CD4-positive, alpha-beta T cell treated with Interleukin-15 for 4 hours (primary cell): ENCODE measurements around the gene AP5Z1.

Experiments
- DNase-seq: peaks from one replicate; pipeline ENCODE4 v3.0.0-alpha.2; 2020; ENCODE audit warnings: low spot score

The AP5Z1 gene

DNA sequence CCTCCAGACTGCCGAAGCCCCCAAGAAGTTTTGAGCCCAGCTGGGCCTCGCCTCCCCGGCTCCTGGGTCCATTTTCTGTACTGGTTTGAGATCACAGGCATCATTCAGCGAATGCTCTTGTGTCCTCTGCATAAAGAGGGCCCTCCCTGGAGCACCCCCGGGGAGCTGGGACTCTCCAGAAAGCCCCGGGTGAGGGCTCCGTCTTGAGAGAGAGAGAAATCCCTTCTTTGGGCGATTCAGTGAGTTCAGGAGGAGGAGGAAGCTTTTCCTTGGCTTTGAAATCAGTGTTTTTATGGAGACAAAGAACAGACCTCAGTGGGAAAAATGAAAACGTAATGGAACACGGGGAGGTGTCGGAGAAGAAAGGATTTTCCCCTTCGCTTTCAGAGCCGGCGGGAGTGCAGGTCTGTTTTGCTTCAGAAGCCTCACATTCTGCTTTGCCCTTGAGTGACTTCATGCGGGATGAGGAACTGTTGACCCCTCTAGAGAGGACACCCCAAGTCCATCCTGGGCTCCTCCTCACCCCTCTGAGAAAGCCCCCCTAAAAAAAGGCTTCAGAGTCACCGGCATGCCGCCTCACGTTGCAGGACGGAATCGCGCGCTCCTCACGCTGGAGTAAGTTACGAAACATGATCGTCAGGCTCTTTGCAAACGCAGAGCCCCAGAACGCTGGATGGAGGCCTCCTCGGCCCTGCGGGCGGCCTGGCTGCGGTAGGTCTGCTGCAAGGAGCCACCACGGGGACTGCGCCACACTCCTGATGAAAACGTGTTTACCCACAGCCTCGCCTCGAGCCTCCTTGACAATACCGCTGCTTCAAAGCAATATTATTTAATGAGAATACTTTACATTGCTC, 8.5 kb upstream of the AP5Z1 start:
- no peak for DNase-seq

DNA sequence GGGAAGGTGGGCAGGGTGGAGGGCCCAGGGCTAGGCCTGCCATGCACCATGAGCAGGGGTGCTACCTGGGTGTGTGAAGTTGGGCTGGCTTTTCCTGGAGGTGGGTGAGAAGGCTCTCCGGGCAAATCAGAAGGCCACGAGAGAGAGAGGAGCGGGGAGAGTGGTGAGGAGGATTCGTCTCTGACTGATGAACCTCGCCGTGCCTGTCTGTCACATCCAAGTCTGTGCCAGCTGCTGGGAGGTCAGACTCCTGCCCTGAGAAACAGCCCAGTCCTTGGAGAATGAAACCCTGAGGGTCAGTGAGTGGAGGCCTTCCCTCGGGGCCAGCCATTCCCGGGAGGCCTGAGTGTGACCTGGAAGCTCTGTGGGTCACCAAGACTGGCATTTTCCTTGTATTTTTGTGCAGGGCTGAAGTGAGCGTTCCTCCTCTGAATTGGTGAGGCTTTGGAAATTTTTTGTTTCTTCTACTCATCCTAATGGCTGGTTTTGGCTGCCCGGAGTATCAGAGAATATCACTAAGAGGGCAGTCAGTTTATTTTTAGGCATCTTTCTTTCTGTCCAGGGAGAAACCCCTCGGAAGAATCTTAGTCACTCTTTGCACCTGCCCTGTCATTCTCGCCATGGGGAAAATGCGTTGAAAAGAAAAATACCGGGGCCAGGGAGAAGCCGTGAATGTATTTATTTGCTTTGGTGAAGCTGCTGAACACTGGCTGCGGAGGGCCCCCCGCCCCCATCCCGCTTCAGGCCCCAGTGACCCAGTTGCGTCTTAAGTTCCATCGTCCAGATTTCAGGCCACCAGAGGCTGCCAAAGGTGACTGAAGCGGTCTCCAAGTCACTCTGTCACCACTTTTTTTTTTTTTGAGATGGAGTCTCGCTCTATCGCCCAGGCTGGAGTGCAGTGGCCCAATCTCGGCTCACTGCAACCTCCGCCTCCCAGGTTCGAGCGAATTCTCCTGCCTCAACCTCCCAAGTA, 6.5 kb upstream of the AP5Z1 start:
- DNase-seq = no peak

DNA sequence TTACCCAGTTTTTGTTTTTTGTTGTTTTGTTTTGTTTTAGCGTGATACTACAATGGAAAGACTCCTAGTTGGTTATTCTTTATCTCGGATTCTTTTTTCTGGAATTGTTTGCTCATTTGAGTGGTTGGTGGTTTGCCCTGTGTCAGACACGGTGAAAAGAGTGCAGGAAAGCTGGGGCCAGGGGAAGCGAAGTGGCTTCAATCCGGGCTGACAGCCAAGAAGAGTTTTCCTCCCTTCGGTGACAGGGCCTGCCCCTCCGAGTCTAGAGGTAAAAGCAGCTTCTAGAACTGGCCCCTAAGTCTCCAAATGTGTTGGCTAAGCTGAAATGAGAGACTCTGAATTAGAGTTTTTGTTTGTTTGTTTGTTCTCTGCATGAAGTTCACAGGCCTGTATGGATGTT, 5.7 kb upstream of the AP5Z1 start:
- DNase-seq = no peak

DNA sequence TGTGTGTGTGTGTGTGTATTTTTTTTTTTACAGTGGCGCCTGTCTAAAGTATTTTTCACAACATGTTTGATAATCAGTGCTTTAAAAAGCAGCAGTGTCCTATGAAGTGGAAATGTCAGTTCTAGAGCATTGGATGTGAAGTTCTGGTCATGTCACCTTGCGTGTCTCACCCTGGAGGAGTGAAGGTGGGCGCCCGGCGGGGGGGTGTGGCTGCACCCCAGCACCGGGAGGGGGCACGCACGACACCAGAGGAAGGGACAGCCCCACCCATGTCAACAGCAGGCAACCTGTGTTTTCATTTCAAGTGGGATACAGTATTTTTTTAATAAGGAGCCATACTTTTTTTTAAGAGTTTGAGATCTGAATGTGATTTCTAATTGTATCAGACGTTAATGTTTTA, 4.5 kb upstream of the AP5Z1 start:
- no peak for DNase-seq

DNA sequence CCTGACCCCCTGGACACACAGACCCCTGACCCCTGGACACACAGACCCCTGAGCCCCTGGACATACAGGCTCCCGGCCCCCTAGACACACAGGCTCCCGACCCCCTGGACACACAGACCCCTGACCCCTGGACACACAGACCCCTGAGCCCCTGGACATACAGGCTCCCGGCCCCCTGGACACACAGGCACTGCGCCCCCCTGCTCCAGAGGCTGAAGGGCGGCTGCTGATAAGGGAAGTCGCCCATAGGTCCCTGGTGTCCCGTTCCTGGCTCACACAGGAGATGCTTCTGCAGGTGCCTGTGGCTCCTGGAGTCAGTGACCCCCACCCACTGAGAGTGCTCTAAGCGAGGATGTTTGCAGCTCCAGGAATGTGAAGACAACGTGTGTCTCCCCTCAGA, 3.7 kb upstream of the AP5Z1 start:
- no peak for DNase-seq

DNA sequence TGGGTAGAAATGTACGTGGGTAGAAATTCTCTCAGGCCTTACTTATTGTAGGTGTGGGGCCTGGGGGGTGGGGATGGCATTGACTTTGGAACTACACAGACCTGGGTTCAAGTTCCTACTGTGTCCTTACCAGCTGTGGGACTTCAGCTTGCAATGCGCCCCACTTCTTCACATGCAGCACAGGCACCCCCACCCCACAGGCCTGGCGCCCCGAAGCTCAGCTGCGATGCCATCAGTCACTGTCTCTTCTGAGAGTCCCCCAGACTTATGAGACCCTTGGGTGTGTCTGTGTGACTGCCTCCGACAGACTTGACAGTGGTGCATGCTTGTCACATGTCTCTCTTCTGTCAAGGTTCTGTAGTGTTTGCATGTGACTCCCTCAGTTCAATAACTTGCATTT, 3.1 kb upstream of the AP5Z1 start:
- DNase-seq = no peak

DNA sequence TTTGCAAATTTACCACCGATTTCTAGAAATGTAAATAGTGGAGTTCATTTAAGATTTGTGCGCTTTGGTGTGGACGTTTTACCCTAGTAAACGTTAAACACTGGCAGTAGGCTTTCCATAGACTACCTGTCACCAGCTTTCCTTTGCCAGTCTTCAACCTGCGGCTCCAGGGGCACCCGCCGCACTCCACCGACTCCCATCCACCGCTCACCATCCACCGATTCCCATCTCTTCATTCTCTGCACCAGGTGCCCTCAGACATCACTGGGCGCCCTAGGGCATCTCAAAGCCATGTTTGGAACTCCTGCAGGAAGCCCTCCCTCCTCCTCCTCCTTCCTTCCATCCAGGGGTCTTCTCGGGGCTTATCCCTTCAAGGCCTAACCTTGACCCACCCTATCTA, 1.4 kb upstream of the AP5Z1 start:
- no peak for DNase-seq

DNA sequence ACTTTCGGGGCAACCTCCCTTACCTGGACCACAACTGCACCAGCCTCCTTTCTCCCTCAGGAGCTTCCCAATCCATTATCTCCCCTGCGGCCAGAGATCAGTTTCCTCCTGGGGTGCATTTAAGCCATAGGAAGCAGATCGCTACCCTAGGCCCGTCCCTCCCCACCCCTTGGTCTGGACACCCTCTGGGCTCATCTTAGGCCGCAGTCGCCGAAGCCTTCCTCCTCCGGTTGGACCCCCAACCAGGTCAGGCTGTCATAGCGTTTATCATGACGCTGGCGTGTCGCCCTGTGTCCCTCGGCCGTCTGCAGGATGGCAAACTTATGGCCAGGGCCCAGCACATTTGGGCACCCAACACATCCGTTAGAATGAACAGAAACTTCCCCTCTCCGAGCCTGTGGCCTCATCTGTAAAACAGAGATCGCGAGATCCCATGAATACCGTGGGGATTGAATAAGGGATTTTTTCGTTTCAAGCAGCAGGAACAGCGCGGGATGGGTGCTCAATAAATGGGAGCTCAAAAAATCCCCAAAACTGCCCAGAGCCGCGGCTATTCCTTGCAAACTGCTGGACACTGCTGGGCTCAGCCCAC, 669 bp upstream of the AP5Z1 start:
- DNase-seq = no peak

DNA sequence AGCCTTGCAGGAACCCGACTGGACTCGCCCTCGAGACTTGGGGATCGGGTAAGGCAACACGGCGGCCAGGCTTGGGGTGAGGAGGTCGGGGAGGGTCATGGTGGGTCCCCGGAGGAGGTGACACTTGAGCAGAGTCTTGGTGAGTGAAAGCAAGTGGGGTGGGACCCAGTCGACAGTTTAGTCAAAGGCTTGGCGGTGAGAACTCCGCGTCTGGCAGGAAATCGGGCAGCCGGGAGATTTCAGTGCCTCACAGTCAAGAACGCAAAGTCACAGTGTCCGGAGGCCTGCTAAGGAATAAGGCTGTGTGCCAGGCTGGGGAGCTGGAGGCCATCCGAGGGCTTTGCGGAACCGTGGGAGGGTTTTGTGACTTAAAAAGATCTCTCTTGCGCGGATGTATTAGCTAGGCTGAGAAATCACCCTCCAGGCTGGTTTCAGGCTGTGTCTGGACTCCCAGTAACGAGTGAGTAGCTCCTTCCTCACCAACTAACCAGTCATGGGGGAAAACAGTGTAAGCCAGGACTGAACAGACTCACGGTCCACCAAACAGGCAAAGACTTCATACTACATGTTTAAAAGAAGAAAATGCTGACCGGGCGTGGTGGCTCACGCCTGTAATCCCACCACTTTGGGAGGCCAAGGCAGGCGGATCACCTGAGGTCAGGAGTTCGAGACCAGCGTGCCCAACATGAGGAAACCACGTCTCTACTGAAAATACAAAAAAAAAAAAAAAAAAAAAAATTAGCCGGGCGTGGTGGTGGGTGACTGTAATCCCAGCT, 613 bp downstream of the AP5Z1 start:
- peak; percentile 49 for DNase-seq

DNA sequence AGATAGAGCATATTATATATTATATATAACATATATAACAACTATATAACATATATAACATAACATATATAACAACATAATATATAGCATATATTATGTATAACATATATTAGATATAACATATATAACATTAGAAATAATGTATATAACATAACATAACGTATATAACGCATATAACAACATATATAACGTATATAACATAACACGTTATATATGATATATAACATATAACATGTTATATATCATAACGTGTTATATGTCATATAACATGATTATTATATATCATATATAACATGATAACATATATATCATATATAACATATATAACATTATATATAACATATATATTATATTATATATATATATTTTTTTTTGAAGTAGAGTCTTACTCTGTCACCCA, 3.7 kb downstream of the AP5Z1 start:
- no peak for DNase-seq

DNA sequence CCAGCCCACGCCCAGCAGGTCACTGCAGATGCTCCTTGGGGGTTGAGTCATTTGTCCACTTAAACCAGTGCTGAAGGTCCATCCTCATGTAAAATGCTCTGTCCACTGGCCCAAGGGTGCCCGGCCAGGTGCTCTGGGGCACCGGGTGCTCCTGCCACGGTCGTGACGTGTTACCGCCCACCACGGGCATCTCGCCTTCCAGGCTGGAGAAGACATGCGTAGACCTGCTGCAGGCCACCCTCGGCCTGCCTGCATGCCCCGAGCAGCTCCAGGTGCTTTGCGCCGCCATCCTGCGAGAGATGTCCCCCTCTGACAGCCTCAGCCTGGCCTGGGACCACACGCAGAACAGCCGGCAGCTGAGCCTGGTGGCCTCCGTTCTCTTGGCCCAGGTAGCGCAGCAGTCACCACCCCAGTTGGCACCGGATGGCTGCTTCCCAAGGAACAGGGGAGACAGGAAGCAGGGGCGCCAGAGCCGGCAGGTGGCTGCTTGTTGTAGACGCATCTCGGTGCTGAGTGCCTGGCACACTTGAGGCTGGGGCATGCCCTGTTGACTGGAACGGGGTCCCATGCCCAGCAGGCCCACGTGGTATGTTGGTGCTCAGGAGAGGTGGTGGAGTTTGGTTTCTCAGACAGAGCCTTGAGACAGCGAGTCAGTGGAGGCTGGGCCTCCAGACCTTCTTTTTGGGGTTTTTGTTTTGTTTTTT, 6.1 kb downstream of the AP5Z1 start:
- DNase-seq = no peak

DNA sequence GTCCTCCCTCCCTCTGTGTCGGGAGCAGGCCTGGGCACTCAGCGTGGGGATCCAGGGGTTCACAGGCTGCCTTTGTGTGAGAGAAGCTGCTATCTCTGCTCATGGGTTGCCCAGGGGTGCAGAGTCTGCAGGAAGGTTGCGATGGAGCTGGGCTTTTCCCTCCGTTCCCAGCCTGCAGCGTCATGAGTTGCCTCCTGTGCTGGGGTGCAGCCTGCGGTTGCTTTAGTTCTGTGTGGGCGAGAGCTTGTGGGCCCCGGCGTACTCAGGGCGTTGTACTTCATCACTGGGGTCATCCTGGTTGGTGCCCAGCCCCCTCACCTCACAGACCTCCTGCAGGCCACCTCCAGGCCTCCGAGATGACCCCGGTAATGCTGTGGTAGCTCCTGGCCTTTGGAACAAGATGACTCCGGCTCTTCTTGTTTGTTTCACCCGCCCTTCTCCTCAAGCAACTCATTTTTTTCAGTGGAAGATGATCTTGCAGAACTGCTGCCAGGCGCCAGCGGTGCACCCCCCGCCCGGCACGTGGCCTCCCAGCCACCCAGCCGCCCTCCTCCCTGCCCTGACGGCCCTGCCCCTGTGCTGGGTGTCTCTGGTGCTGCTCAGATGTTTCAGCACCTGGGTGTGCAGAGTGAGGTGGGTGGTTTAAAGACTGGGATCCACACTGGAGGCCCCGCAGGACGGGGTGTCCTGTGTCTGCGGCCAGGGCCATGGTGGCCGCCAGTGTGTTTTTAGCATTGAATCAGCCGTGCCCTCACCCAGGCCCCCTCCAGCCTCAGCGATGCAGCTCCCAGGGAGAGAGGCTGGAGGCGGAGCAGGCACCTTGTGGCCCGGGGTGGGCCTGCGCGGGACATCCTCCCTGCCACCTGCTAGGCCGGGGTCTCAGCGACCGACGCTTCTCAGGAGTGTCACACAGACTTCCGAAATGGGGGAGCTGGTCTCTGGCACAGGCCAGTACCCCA, 7.2 kb downstream of the AP5Z1 start:
- DNase-seq = no peak

DNA sequence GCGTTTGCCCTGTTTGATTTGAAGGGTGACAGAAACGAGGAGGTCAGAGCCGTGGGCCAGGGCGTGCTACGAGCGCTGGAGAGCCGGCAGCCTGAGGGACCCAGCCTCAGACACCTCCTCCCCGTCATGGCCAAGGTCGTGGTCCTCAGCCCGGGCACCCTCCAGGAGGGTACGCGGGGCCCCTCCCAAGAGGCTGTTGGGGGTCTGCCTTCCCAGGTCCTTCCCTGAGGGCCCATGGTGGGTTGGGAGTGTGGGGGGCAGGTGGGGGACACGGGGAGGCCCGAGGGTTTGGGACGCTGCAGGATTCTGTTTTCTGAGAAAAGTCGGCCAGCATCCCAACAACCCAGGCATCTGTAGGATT, 7.8 kb downstream of the AP5Z1 start:
- no peak for DNase-seq

DNA sequence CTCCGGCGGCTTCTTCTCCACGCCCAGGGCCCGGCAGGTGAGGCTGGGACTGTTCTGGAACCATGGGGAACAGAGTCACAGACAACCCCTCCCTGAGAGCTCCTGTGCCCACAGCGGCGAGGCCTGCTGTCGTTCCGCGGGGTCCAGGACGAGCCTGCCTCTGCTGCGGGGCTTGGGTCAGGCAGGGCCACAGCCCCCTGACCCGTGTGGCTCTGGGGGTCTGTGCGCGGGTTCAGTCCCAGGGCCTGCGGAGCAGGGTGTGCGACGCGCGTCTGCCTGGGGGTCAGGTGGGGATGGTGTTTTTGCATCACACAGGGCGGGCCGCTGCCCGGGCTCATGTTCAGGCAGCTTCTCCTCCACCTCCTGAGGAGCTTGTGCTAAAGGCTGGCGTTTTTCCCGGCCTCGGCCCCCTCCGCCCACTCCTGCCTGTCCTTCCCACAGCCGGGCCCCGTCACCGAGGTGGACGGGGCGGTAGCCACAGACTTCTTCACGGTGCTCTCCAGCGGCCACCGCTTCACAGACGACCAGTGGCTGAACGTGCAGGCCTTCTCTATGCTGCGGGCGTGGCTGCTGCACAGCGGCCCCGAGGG, 8.4 kb downstream of the AP5Z1 start:
- no peak for DNase-seq

DNA sequence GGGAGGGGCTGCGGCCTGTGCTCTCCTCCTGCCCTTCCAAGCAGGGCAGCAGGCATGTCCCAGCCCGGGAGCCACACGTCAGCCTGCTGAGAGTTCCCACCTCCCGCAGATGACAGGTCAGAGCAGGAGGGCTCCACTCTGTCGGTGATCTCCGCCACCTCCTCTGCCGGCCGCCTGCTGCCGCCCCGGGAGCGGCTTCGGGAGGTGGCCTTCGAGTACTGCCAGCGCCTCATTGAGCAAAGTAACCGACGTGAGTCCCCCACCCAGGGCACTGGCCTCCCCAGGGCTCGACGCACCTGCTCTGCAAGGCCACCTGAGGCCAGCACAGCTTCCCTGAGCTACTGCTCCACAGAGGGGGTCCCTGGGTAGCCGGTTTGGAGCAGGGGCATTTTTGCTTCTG, 9.4 kb downstream of the AP5Z1 start:
- DNase-seq = no peak

DNA sequence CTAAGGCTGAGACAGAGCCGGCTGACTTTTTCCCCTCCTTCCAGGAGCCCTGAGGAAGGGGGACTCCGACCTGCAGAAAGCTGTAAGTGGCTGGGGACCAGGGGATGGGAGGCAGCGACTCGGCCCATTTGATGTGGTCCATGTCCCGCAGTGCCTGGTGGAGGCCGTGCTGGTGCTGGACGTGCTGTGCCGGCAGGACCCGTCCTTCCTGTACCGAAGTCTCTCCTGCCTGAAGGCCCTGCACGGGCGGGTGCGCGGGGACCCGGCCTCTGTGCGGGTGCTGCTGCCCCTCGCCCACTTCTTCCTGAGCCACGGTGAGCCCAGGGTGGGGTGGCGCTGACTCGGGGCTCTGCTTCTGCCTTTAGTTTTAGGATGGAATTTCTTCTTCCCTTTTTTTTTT, 9.9 kb downstream of the AP5Z1 start:
- DNase-seq = no peak

DNA sequence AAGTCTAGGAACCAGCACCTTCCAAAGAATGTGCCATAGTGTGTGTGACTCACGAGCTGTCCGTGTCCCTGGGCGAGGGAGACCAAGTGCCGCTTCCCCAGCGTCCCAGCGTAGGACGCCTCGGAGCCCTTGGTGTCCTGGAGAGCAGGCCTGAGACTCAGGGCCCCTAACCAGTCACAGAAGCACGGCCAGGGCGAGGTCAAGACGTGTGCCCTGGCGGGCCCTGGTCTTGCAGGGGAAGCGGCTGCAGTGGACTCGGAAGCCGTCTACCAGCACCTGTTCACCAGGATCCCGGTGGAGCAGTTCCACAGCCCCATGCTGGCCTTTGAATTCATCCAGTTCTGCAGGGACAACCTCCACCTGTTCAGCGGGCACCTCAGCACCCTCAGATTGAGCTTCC, 10.6 kb downstream of the AP5Z1 start:
- DNase-seq = no peak

DNA sequence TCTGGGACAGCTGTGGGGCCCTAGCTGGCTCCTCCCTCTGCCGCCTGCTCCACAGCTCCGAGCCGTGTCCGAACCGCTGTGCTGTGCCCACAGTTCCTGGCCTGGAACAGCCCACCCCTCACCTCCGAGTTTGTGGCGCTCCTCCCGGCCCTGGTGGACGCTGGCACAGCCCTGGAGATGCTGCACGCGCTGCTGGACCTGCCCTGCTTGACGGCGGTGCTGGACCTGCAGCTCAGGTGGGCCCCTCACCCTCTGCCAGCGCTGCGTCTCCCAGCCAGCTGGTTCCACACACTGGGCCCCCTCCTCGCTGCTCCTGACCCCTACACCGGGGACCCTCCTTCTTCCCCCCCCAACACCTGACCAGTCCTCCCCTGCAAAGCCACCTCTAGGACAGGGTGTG, 12.1 kb downstream of the AP5Z1 start:
- no peak for DNase-seq

DNA sequence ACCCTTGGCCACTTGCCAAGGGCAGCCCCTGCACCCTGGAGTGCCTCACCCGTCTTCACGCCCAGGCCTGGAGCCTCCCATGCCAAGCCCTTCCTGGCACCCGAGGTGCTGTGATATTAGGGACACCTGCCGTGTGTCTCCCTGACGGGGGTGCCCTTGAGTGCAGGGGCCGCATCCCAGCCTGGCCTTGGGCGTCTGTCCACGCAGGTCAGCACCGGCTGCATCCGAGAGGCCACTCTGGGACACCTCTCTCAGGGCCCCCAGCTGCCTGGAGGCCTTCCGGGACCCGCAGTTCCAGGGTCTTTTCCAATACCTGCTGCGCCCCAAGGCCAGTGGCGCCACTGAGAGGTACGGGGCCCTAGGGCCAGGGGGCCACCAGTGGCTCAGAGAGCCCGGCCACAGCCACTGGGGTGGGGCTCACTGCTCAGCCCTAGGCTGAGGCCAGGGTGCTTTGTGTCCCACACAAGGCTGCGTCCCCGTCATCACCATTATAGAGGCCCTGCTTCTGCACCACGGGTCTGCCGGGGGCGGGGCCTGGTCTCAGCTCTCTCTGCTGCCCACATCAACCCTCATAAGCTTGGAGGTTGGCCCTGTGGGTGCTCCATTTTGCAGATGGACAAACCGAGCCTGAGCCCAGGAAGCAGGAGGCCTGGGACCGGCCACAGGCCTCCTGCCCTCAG, 12.7 kb downstream of the AP5Z1 start:
- no peak for DNase-seq
